ENCODE data around the gene AQP3.
"Not testable (repeated sequence)": the region's sequence is repeated elsewhere in the genome, so short reads cannot be mapped to it uniquely, and the experiment has no call there.

AQP3 gene

DNA sequence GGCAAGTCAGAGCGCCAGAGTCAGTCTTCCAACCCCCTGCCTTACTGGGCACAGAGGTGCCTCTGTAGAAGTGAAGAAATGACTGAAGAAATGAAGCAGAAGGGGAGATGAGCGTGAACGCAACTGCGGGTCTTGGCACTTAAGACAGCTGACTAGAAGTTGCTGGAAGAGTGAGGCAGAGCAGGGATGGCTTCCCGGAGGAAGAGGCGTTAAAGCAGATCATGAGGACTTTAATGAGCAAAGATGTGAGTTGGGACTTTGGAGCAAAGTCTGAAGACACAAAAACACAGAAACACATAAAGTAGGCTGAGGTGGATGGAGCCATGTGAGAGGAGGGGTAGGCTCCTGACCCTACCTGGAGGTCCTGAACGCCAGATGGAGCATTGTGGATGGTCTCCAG lies 7.2 kb downstream of the AQP3 start:
- DNase-seq, result no peak

DNA sequence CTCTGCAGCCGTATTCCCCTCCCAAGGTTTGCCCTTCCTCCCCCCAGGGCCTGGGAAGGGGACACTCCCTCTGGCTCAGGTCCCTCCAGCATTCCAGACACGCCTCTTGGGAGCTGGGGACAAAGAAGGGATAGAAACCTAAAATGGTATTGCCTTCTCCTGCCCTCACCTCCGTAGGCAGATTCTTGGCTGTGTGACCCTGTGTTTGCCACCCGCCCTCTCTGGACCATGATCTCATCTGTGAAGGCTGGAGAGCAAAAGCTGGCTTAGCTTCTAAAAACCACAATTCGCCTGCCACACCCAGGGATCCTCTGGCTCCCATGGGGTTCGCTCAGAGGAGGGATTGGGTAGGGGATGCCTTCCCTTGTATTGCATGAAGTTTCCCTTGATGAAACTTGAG lies 7.7 kb downstream of the AQP3 start:
- DNase-seq, result no peak

DNA sequence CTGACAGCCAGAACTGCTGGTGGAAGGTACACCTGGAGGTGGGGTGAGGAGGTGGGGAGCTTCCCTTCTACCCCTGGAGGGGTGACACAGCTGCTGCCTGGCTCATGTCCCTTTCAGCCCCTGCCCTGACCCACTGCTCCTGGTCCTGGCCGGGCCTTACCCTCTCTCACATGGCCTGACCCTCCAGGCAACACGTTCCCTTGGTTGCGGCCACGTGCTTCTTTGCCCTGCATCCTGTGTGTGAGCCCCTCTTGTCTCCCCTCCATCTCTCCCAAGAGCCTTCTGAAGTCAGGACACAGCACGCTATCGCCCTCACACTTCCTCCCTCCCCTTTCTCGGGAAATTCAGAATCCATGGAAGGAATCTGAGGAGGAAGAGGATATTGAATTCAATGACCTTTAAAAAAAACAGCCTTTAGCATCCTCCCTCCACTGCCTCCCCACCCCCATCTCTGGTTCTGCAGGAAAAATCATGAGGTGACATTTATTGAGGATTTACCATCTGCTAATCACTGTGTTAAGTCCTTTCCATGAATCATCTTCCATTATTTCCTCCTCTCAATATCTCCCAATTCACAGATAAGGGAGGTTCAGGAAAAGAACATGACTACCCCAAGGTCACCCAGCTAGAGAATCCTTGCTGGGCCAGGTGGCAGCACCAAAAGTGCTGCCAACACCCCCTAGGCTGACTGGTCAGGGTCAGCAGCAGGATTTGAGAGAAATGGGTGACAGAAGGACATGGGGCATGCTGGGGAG lies 8.3 kb downstream of the AQP3 start:
- no peak for DNase-seq

DNA sequence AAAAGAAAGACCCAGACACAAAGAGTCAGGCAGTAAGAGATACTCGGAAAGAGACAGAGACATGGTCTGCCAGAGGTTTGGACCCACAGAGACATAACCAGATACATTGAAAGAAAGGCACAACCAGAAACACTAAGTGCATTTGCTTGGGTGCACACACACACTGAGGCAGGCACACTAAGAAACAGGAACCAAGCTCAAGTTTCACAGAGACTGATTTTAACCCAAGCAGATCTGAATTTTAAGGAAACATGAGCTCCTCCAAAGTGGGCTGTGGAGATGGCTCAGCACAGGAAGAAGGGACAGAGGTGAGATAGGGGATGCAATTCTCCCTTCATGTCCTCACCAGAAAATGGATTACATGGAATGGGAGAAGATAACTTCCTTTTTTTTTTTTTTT lies 9.5 kb downstream of the AQP3 start:
- DNase-seq, result no peak

DNA sequence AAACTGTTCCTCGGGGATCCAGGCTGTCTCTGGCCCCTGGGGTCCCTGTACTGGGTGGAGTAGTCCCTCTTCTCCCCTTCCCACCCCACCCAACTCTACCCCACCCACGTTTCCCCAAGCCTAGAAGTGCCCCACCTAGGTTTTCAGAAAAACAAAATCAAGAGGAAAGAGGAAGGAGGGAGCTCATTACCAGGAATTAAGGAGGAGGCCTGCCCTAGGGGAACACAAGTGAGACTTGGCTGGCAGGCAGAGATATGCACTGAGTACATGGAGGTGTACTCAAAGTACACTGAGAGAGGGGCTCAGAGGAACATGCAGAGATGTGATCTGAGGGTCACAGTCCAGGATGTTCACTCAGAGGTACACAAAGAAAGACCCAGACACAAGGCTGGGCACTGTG lies 10.2 kb downstream of the AQP3 start:
- no peak for DNase-seq

DNA sequence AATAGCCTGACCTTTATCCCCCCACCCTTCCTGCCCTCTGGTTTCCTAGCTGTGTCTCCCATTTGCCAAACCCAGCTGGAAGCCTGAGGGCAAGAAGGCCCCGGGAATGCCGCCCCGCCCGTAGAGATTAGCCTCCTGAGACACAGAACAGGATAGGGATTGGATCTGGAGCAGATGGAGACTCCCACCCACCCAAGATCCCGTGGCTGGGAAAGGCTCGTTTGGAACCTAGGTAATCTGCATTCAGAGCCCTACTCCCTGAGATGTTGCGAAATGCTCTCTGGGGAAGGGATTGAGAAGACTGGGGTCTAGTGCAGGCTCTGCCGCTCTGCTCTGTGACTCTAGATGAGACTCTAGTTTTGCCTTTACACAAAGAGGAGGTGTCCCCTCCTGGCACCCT lies 10.9 kb downstream of the AQP3 start:
- no peak for DNase-seq

- no peak for DNase-seq
These were observed 11.5 kb downstream of the AQP3 start for GRCh38 chr9:33435821-33436277.

- DNase-seq, result no peak
These were observed 12.9 kb downstream of the AQP3 start for GRCh38 chr9:33434317-33435105.

GRCh38 chr9:33433871-33434270 lies 13.5 kb downstream of the AQP3 start:
- DNase-seq, result no peak

GRCh38 chr9:33431420-33431819 lies 16.0 kb downstream of the AQP3 start:
- no peak for DNase-seq

- no peak for DNase-seq
These were observed 16.5 kb downstream of the AQP3 start for GRCh38 chr9:33430942-33431341.

- no peak for DNase-seq
These were observed 18.0 kb downstream of the AQP3 start for GRCh38 chr9:33429256-33429985.

DNA sequence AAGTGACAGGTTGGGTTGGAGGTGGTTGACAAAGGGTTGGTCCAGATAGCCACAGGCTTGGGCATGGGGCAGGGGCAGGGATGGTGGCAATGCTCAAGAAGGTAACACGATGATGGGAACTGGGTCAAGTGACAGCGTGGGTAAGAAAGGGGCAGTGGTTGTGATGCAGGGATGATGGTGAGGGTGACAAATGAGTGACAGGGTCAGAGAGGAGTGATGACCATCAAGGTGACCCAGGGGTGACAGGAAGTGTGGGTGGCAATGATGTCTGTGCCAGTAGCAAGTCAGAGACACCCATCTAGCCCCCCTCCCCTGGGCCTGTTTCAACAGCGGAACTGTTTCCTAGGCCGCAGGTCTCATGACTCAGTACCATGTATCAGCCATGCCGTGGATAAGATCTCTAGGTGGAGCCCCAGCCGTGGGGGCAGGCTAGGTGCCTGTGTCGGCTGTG lies 20.5 kb downstream of the AQP3 start:
- no peak for DNase-seq

DNA sequence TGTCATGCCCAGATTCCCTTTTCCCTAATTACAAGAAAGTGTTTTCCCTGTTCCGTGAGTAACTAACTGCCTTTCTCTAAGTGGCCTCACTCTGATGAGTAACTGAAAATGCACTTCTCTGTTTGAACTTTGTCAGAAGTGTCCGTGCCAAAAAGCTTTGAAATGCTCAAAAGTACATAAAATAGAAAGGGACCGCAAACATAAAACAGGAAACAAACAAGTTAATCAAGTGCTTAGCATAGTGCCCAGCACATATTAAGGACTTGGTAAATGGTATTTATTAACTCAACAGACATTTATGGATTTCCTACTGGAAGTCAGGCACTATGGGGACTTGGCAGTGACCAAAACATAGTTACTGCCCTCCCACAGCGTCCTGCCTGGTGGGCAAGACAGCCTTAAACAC lies 22.3 kb downstream of the AQP3 start:
- no peak for DNase-seq

GRCh38 chr9:33424492-33424891 lies 22.9 kb downstream of the AQP3 start:
- DNase-seq, result not testable (repeated sequence)

DNA sequence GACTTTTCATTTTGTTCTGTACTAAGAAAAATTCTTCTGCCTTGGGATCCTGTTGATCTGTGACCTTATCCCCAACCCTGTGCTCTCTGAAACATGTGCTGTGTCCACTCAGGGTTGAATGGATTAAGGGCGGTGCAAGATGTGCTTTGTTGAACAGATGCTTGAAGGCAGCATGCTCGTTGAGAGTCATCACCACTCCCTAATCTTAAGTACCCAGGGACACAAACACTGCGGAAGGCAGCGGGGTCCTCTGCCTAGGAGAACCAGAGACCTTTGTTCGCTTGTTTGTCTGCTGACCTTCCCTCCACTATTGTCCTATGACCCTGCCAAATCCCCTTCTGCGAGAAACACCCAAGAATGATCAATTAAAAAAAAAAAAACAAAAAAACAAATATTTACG lies 23.4 kb downstream of the AQP3 start:
- DNase-seq, result not testable (repeated sequence)

GRCh38 chr9:33419708-33420303 lies 27.6 kb downstream of the AQP3 start:
- DNase-seq, result no peak

GRCh38 chr9:33418090-33418489 lies 29.3 kb downstream of the AQP3 start:
- DNase-seq, result no peak

DNA sequence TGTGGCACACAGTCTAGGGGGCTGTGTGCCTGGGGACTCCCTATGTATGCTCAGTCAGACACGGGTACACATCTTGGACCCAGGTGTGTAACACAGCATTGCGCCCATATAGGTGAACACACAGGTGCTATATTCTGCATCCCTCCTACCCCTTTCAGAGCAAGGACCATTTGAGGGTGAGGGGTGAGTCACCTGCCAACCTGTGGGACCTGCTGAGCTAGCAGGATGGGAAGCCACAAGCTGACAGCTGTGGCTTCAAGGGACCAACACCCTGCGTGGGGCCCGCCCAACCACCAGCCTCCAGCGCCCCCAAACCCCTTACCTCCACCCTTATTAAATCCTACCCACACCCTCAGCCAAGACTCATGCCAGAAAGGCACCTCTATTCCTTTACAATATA lies 30.4 kb downstream of the AQP3 start:
- DNase-seq, result peak; percentile 24

DNA sequence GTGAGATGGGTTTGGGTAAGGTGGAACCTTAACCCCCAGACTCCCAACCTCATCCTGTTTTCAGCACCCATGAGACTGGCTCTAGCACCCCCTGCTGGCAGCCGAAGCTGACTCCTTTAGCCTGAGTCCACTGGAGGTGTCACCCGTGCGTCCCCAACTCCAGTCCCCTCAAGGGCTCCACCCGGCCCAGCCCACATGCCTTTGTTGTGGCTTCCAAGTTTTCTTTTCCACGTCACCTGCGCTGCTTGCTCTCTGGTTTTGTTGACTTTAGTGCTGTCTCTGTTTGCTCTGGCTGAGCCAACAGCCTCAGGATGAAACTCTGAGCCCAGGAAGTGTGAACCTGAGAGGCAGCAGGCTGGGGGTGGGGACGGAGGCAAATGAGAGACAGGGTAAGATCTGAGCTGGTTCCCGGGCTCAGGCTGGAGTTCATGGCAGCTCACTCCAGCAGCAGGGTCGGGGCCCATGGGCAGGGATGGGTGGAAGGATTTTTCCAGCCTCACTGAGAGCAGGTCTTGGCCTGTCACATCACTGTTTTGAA lies 31.8 kb downstream of the AQP3 start:
- DNase-seq, result peak; percentile 73

DNA sequence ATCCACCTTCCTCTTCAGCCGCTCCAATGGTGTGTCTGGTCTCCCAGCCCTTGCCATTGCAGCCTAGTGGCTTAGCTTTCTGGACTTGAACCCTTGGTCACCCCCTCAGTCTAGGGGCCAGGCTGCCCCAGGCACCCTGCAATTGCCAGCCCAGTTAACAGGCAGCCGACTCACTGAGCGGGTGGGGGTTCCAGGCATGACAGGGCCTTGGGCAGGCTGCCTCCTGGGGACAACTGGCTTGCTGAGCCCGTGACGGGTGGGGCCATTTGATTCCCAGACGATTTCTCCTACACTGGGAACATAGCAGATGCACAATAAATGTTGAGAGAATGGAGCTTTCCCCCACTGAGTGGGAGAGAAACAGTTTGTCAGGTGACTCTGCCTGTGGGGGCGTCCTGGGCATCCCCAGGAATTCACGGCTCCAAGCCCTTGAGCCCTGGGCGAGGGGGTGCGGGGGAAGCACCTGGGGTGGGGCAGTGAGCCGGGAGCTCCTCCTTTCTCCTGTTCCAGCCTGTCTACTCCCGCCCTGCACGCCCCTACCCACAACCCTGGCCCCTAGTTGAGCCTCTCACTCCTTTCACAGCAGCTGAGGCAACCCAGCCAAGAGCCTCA lies 32.4 kb downstream of the AQP3 start:
- DNase-seq, result no peak

GRCh38 chr9:33414268-33414667 lies 33.1 kb downstream of the AQP3 start:
- DNase-seq, result no peak
